K562 (cell line): ENCODE results near the gene SUPT20H. TPM values are rescaled to one million over a fixed set of nuclear protein-coding genes. Genes with fewer than 3 reads are reported as not detected.

Experiments
- NELFE ChIP-seq: IDR thresholded peaks from 2 replicates; pipeline ENCODE4 v1.6.1; 2011; ENCODE audit warnings: mild to moderate bottlenecking; ENCODE audit not compliant: insufficient read depth, insufficient read length
- ZNF274 ChIP-seq: IDR thresholded peaks from 2 replicates; pipeline ENCODE4 v1.6.1; 2011; ENCODE audit warnings: low read depth, mild to moderate bottlenecking, low read length, moderate library complexity, borderline replicate concordance
- ZNF668 ChIP-seq: fragments of 250-450 bp; sonication (Bioruptor Pico); IDR thresholded peaks from 2 replicates; pipeline ENCODE4 v1.8.0; 2022; ENCODE audit warnings: mild to moderate bottlenecking, inconsistent platforms
- polyA plus RNA-seq, 8 experiments: library from polyadenylated mRNA; depleted of rRNA in 4 of 8; stranded (reverse) in 5 of 8; unstranded in 3 of 8; fragments of >200 nt; fragmentation: Nextera tagmentation in 2 of 8; fragmentation: Illumina TruSeq in 1 of 8; extraction: Ambion mirVana in 2 of 8; extraction: Trizol in 1 of 8; gene quantifications; 2 replicates each; pipeline versions ENCODE4 v1.2.1 to v1.2.3, GENCODE V29; 2011 to 2014; ENCODE audit warnings: inconsistent platforms in 1 of 8, missing spikeins in 1 of 8
- total RNA-seq, 7 experiments: library from RNA; depleted of rRNA in 6 of 7; stranded (reverse); fragments of >200 nt in 6 of 7; fragmentation: Illumina TruSeq in 2 of 7; extraction: Trizol in 2 of 7; gene quantifications; 2 replicates each; pipeline versions ENCODE4 v1.2.1 to v1.2.3, GENCODE V29; 2011 to 2021; ENCODE audit warnings: low replicate concordance in 1 of 7
- TF ChIP-seq, protein P1 (sequence below): fragments of 250-450 bp; sonication (Bioruptor Pico); IDR thresholded peaks from 2 replicates; pipeline ENCODE4 v1.4.0; 2020; ENCODE audit warnings: mild to moderate bottlenecking, moderate library complexity
- TF ChIP-seq, protein P2 (sequence below): fragments of 200-800 bp; sonication (Bioruptor generic); IDR thresholded peaks from 2 replicates; pipeline ENCODE4 v1.6.1; 2016; ENCODE audit warnings: missing genetic modification characterization, missing compliant biosample characterization
- TF ChIP-seq, protein P3 (sequence below): fragments of 150-350 bp; IDR thresholded peaks from 2 replicates; pipeline ENCODE4 v1.6.1; 2014; ENCODE audit warnings: low read depth, mild to moderate bottlenecking, low read length, borderline replicate concordance
- TF ChIP-seq, protein P4 (sequence below): sonication (generic); formaldehyde crosslinking; IDR thresholded peaks from 2 replicates; pipeline ENCODE4 v1.8.0; 2022; ENCODE audit warnings: mild to moderate bottlenecking, missing genetic modification reagents, borderline replicate concordance

SUPT20H gene
- total and polyA plus RNA-seq, 9 of the 15 experiments (the other 6 are each of a cell fraction or from before 2014, with no cell fraction given): 11.4 to 71.8 (median 31.7) TPM

DNA sequence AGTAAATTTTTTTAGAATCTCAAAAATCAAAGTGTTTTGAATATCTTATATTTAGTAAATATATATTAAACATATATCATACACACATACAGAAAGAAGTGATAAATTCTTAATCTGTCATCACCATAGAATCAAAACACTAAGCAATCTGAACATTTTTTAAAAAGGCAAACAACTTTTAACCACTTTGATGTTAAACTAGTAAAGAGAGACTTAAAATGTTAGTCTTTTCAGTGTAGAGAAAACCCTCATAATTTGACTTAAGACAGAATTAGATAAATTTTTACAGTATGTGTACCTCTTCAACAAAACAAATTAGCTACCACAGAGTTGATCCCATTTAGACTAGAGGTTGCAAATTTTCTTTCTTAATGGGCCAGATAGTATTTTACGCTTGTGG is 13.4 kb downstream of the SUPT20H start (continued):
- TF ChIP-seq, protein P1, sequence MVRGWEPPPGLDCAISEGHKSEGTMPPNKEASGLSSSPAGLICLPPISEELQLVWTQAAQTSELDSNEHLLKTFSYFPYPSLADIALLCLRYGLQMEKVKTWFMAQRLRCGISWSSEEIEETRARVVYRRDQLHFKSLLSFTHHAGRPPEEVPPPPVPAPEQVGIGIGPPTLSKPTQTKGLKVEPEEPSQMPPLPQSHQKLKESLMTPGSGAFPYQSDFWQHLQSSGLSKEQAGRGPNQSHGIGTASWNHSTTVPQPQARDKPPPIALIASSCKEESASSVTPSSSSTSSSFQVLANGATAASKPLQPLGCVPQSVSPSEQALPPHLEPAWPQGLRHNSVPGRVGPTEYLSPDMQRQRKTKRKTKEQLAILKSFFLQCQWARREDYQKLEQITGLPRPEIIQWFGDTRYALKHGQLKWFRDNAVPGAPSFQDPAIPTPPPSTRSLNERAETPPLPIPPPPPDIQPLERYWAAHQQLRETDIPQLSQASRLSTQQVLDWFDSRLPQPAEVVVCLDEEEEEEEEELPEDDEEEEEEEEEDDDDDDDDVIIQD (CRISPR knock-in tag): no peak
- TF ChIP-seq, protein P2, sequence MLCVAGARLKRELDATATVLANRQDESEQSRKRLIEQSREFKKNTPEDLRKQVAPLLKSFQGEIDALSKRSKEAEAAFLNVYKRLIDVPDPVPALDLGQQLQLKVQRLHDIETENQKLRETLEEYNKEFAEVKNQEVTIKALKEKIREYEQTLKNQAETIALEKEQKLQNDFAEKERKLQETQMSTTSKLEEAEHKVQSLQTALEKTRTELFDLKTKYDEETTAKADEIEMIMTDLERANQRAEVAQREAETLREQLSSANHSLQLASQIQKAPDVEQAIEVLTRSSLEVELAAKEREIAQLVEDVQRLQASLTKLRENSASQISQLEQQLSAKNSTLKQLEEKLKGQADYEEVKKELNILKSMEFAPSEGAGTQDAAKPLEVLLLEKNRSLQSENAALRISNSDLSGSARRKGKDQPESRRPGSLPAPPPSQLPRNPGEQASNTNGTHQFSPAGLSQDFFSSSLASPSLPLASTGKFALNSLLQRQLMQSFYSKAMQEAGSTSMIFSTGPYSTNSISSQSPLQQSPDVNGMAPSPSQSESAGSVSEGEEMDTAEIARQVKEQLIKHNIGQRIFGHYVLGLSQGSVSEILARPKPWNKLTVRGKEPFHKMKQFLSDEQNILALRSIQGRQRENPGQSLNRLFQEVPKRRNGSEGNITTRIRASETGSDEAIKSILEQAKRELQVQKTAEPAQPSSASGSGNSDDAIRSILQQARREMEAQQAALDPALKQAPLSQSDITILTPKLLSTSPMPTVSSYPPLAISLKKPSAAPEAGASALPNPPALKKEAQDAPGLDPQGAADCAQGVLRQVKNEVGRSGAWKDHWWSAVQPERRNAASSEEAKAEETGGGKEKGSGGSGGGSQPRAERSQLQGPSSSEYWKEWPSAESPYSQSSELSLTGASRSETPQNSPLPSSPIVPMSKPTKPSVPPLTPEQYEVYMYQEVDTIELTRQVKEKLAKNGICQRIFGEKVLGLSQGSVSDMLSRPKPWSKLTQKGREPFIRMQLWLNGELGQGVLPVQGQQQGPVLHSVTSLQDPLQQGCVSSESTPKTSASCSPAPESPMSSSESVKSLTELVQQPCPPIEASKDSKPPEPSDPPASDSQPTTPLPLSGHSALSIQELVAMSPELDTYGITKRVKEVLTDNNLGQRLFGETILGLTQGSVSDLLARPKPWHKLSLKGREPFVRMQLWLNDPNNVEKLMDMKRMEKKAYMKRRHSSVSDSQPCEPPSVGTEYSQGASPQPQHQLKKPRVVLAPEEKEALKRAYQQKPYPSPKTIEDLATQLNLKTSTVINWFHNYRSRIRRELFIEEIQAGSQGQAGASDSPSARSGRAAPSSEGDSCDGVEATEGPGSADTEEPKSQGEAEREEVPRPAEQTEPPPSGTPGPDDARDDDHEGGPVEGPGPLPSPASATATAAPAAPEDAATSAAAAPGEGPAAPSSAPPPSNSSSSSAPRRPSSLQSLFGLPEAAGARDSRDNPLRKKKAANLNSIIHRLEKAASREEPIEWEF (CRISPR knock-in tag): no peak
- no peak for TF ChIP-seq NELFE
- TF ChIP-seq, protein P3, sequence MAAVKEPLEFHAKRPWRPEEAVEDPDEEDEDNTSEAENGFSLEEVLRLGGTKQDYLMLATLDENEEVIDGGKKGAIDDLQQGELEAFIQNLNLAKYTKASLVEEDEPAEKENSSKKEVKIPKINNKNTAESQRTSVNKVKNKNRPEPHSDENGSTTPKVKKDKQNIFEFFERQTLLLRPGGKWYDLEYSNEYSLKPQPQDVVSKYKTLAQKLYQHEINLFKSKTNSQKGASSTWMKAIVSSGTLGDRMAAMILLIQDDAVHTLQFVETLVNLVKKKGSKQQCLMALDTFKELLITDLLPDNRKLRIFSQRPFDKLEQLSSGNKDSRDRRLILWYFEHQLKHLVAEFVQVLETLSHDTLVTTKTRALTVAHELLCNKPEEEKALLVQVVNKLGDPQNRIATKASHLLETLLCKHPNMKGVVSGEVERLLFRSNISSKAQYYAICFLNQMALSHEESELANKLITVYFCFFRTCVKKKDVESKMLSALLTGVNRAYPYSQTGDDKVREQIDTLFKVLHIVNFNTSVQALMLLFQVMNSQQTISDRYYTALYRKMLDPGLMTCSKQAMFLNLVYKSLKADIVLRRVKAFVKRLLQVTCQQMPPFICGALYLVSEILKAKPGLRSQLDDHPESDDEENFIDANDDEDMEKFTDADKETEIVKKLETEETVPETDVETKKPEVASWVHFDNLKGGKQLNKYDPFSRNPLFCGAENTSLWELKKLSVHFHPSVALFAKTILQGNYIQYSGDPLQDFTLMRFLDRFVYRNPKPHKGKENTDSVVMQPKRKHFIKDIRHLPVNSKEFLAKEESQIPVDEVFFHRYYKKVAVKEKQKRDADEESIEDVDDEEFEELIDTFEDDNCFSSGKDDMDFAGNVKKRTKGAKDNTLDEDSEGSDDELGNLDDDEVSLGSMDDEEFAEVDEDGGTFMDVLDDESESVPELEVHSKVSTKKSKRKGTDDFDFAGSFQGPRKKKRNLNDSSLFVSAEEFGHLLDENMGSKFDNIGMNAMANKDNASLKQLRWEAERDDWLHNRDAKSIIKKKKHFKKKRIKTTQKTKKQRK: no peak
- TF ChIP-seq, protein P4, sequence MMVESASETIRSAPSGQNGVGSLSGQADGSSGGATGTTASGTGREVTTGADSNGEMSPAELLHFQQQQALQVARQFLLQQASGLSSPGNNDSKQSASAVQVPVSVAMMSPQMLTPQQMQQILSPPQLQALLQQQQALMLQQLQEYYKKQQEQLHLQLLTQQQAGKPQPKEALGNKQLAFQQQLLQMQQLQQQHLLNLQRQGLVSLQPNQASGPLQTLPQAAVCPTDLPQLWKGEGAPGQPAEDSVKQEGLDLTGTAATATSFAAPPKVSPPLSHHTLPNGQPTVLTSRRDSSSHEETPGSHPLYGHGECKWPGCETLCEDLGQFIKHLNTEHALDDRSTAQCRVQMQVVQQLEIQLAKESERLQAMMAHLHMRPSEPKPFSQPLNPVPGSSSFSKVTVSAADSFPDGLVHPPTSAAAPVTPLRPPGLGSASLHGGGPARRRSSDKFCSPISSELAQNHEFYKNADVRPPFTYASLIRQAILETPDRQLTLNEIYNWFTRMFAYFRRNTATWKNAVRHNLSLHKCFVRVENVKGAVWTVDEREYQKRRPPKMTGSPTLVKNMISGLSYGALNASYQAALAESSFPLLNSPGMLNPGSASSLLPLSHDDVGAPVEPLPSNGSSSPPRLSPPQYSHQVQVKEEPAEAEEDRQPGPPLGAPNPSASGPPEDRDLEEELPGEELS: no peak
- TF ChIP-seq ZNF274: no peak
- no peak for TF ChIP-seq ZNF668 (CRISPR knock-in tag)
